ENCODE results near the gene PHF21B.

Gene PHF21B

GRCh38 chr22:45058622-45058912 is 48.8 kb upstream of the PHF21B start:
- CTCF ChIA-PET: interaction anchor here (1.0 to 1.4 kb wide), 2 partner anchors 9 to 37 kb away, joined by 4 to 7 read pairs; no protein-coding TSS in a partner anchor
- H3K27ac ChIP-seq (ENCODE audit: extremely low read depth, low read depth, low read length): no peak overlapping the region
- no peak for TF ChIP-seq ZNF211 (tag by site-specific recombination; IDR thresholded peaks at IDR 0.05; ENCODE audit: low read depth)
- no peak for TF ChIP-seq TSHZ1 (tag by site-specific recombination; IDR thresholded peaks at IDR 0.05; ENCODE audit: borderline replicate concordance)
- TF ChIP-seq, protein P1, sequence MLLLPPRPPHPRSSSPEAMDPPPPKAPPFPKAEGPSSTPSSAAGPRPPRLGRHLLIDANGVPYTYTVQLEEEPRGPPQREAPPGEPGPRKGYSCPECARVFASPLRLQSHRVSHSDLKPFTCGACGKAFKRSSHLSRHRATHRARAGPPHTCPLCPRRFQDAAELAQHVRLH (tag by site-specific recombination; IDR thresholded peaks at IDR 0.05): no peak
- no peak for TF ChIP-seq SP2 (tag by site-specific recombination; IDR thresholded peaks at IDR 0.05)
- TF ChIP-seq KLF8 (tag by site-specific recombination; IDR thresholded peaks at IDR 0.05): no peak
- no peak for TF ChIP-seq ZNF221 (tag by site-specific recombination; IDR thresholded peaks at IDR 0.05; ENCODE audit: borderline replicate concordance)
- H3K9me3 ChIP-seq (ENCODE audit: control insufficient read depth, insufficient read depth, low read depth, low read length): no peaks in the 10 kb centered on the region
- POLR2A ChIA-PET: interaction anchor here (0.6 kb wide), 1 partner anchor 229 kb away, joined by 3 read pairs; no protein-coding TSS in a partner anchor
- H3K36me3 ChIP-seq (ENCODE audit: control insufficient read depth in 2 of 2, insufficient read depth in 1 of 2, low read length in 2 of 2): no peaks in the 10 kb centered on the region
- H3K4me1 ChIP-seq (ENCODE audit: control insufficient read depth, insufficient read depth, low read length): peaks cover 4% of the 10 kb centered on the region; the same call in 1 of the 2 replicates
- no peak overlapping the region for H3K4me3 ChIP-seq (ENCODE audit: low read depth, low read length)

GRCh38 chr22:45055936-45056335 is 46.1 kb upstream of the PHF21B start:
- Histone ChIP-seq H3K9me3 (ENCODE audit: control insufficient read depth, insufficient read depth, low read depth, low read length) (no peaks in the 10 kb centered on the region), H3K36me3 (ENCODE audit: control insufficient read depth in 2 of 2, insufficient read depth in 1 of 2, low read length in 2 of 2) (no peaks in the 10 kb centered on the region), H3K4me1 (ENCODE audit: control insufficient read depth, insufficient read depth, low read length) (peaks cover 4% of the 10 kb centered on the region; the same call in 1 of the 2 replicates), H3K27ac (ENCODE audit: extremely low read depth, low read depth, low read length) (no peak overlapping the region), H3K4me3 (ENCODE audit: low read depth, low read length) (no peak overlapping the region)
- ChIA-PET CTCF (no interaction called here), POLR2A (no interaction called here)
- TF ChIP-seq GLI2 (tag by site-specific recombination; IDR thresholded peaks at IDR 0.05; ENCODE audit: borderline replicate concordance, low read depth) (no peak), ZBTB7A (tag by site-specific recombination; IDR thresholded peaks at IDR 0.05; ENCODE audit: low read depth) (no peak), ZNF560 (tag by site-specific recombination; IDR thresholded peaks at IDR 0.05; ENCODE audit: borderline replicate concordance) (no peak), ZNF623 (tag by site-specific recombination; IDR thresholded peaks at IDR 0.05) (no peak), ZNF404 (tag by site-specific recombination; IDR thresholded peaks at IDR 0.05) (no peak), ZNF610 (tag by site-specific recombination; IDR thresholded peaks at IDR 0.05; ENCODE audit: borderline replicate concordance) (no peak), ZNF76 (tag by site-specific recombination; IDR thresholded peaks at IDR 0.05; ENCODE audit: borderline replicate concordance, low read depth) (no peak), ZNF211 (tag by site-specific recombination; IDR thresholded peaks at IDR 0.05; ENCODE audit: low read depth) (no peak), ZNF626 (tag by site-specific recombination; IDR thresholded peaks at IDR 0.05) (no peak), ZNF544 (tag by site-specific recombination; IDR thresholded peaks at IDR 0.05) (no peak), KLF16 (tag by site-specific recombination; IDR thresholded peaks at IDR 0.05) (no peak), ZNF521 (tag by site-specific recombination; IDR thresholded peaks at IDR 0.05) (no peak), ZBTB21 (tag by site-specific recombination; IDR thresholded peaks at IDR 0.05) (no peak), ZBTB1 (tag by site-specific recombination; IDR thresholded peaks at IDR 0.05) (no peak), ZNF513 (tag by site-specific recombination; IDR thresholded peaks at IDR 0.05) (no peak)
- TF ChIP-seq, protein P2, sequence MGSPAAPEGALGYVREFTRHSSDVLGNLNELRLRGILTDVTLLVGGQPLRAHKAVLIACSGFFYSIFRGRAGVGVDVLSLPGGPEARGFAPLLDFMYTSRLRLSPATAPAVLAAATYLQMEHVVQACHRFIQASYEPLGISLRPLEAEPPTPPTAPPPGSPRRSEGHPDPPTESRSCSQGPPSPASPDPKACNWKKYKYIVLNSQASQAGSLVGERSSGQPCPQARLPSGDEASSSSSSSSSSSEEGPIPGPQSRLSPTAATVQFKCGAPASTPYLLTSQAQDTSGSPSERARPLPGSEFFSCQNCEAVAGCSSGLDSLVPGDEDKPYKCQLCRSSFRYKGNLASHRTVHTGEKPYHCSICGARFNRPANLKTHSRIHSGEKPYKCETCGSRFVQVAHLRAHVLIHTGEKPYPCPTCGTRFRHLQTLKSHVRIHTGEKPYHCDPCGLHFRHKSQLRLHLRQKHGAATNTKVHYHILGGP (tag by site-specific recombination; IDR thresholded peaks at IDR 0.05): no peak

Measured in HEK293 (cell line).